Lung (tissue), 12 donors: Measurements from ENCODE around the gene ARHGEF7. TPM values are rescaled to one million over a fixed set of nuclear protein-coding genes. Genes with fewer than 3 reads are reported as not detected.

Experiments
- ATAC-seq: fragments of 200-7000 bp; cut with Tn5 transposase; one replicate; pipeline ENCODE4 v1.9.1; 2020; ENCODE audit warnings: moderate number of reproducible peaks; ENCODE audit not compliant: insufficient read depth, low FRiP score
- DNase-seq, 3 donors: peaks; one replicate each; pipeline ENCODE4 v3.0.0-alpha.2; 2013 to 2017
- H3K27ac ChIP-seq, 2 donors: one replicate each; pipeline ENCODE4 v1.5.1; 2013; ENCODE audit warnings: mild to moderate bottlenecking in 2 of 2, moderate library complexity in 2 of 2, control low read depth in 1 of 2, inconsistent platforms in 1 of 2, low read depth in 1 of 2, low read length in 1 of 2
- H3K27me3 ChIP-seq, 3 donors: one replicate each; pipeline ENCODE4 v1.5.1; 2013; ENCODE audit warnings: low read length in 2 of 3; ENCODE audit not compliant: control insufficient read depth in 3 of 3, insufficient read depth in 3 of 3
- H3K36me3 ChIP-seq, 4 donors: one replicate each; pipeline ENCODE4 v1.5.1; 2013; ENCODE audit warnings: low read length in 4 of 4, mild to moderate bottlenecking in 1 of 4, moderate library complexity in 1 of 4; ENCODE audit not compliant: control insufficient read depth in 4 of 4, insufficient read depth in 4 of 4
- H3K4me1 ChIP-seq, 5 donors: one replicate each; pipeline ENCODE4 v1.5.1; 2013; ENCODE audit warnings: low read length in 5 of 5, mild to moderate bottlenecking in 2 of 5, moderate library complexity in 1 of 5; ENCODE audit not compliant: control insufficient read depth in 5 of 5, insufficient read depth in 5 of 5
- H3K4me3 ChIP-seq: one replicate; pipeline ENCODE4 v1.5.1; 2013; ENCODE audit warnings: mild to moderate bottlenecking, control low read depth, moderate library complexity
- H3K9ac ChIP-seq, 2 donors: one replicate each; pipeline ENCODE4 v1.5.1; 2013; ENCODE audit warnings: low read length in 2 of 2, control low read depth in 1 of 2; ENCODE audit not compliant: insufficient read depth in 1 of 2
- H3K9me3 ChIP-seq, 4 donors: one replicate each; pipeline ENCODE4 v1.5.1; 2013; ENCODE audit warnings: low read length in 3 of 4, mild to moderate bottlenecking in 1 of 4, moderate library complexity in 1 of 4; ENCODE audit not compliant: control insufficient read depth in 4 of 4, insufficient read depth in 3 of 4
- WGBS, 2 donors: extraction: QIAGEN DNeasy Blood & Tissue Kit; methylation state at CpG; one replicate each; pipeline ENCODE4 v1.1.7; 2013; 5-methylcytosine and 5-hydroxymethylcytosine counted together
- polyA plus RNA-seq, 2 donors: library from polyadenylated mRNA; stranded (reverse); fragments of 200-250 nt; gene quantifications; one replicate each; pipeline ENCODE4 v1.2.1, GENCODE V29; 2013
- total RNA-seq, 2 donors: library from RNA; depleted of rRNA in 1 of 2; stranded (reverse); fragments of >200 nt in 1 of 2; gene quantifications; one replicate each; pipeline ENCODE4 v1.2.1, GENCODE V29; 2014 to 2021
- TF ChIP-seq, protein P1 (sequence below): IDR thresholded peaks from 2 replicates; pipeline ENCODE4 v1.5.1; 2012; ENCODE audit warnings: mild to moderate bottlenecking; ENCODE audit errors: control extremely low read depth, extremely low read depth
- donor health status: control.
- donor health status: control.
- donor health status: Bipolar disorder and iron deficiency.
- donor health status: healthy.
- donor health status: DM: yes; HTN: yes; CAD: no.

The ARHGEF7 gene
- total and polyA plus RNA-seq, 4 donors = 20.9 to 143 (median 37.8) TPM

DNA sequence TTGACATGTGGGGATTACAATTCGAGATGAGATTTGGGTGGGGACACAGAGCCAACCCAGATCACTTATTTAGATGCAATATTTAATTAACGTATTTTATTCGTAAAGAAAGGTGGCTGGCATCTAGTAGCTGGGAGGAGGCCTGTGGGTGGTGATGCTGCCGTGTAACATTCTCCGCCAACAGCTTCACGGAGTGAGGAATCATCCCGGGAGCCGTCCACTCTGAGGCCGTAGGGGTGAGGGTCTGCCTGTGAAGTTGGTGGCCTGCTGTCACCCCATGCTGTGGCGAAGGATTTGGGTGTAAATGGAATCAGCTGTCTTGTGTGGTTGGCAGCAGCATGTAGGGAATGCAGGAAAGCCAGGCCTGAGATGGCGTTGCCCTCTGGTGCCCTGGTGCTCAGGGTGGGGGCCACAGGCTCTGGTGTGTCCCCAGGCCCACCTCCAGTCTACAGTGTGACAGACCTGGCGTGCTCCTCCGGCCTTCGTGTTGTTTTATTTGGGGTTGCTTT is 202.0 kb downstream of the ARHGEF7 start:
- no peak overlapping the region for H3K4me3 ChIP-seq
- H3K27ac ChIP-seq = no peak overlapping the region
- DNase-seq = no peak
- H3K27me3 ChIP-seq = no peaks in the 10 kb centered on the region
- H3K36me3 ChIP-seq = peaks cover 0 to 16% (median 6%) of the 10 kb centered on the region in 4 donors
- peaks cover 0 to 16% (median 0%) of the 10 kb centered on the region in 5 donors for H3K4me1 ChIP-seq
- 94 to 97% methylated on average over 14 of the region's 14 CpGs for whole genome bisulfite sequencing, 2 donors
- H3K9me3 ChIP-seq = peaks cover 0 to 7% (median 3%) of the 10 kb centered on the region in 4 donors
- H3K9ac ChIP-seq = no peak overlapping the region
- TF ChIP-seq, protein P1, sequence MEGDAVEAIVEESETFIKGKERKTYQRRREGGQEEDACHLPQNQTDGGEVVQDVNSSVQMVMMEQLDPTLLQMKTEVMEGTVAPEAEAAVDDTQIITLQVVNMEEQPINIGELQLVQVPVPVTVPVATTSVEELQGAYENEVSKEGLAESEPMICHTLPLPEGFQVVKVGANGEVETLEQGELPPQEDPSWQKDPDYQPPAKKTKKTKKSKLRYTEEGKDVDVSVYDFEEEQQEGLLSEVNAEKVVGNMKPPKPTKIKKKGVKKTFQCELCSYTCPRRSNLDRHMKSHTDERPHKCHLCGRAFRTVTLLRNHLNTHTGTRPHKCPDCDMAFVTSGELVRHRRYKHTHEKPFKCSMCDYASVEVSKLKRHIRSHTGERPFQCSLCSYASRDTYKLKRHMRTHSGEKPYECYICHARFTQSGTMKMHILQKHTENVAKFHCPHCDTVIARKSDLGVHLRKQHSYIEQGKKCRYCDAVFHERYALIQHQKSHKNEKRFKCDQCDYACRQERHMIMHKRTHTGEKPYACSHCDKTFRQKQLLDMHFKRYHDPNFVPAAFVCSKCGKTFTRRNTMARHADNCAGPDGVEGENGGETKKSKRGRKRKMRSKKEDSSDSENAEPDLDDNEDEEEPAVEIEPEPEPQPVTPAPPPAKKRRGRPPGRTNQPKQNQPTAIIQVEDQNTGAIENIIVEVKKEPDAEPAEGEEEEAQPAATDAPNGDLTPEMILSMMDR = no peak
- no peak for ATAC-seq

- WGBS, 2 donors = 87% methylated on average over 29 of the region's 29 CpGs
- Histone ChIP-seq H3K36me3 (peaks cover 0 to 11% (median 1%) of the 10 kb centered on the region in 4 donors), H3K4me3 (no peak overlapping the region), H3K9ac (no peak overlapping the region), H3K27me3 (no peaks in the 10 kb centered on the region), H3K27ac (no peak overlapping the region), H3K4me1 (peaks cover 0 to 16% (median 0%) of the 10 kb centered on the region in 5 donors), H3K9me3 (peaks cover 0 to 5% (median 1%) of the 10 kb centered on the region in 4 donors)
- TF ChIP-seq, protein P1 = no peak
- DNase-seq (no peak), ATAC-seq (no peak)
Measured at GRCh38 chr13:111317571-111318345, 202.6 kb downstream of the ARHGEF7 start.

- DNase-seq (no peak), ATAC-seq (no peak)
- TF ChIP-seq, protein P1 = no peak
- H3K27me3 ChIP-seq = no peaks in the 10 kb centered on the region
- no peak overlapping the region for H3K27ac ChIP-seq
- peaks cover 0 to 16% (median 0%) of the 10 kb centered on the region in 5 donors for H3K4me1 ChIP-seq
- 65 to 76% methylated on average over 13 of the region's 13 CpGs for WGBS, 2 donors
- peaks cover 0 to 9% (median 0%) of the 10 kb centered on the region in 4 donors for H3K36me3 ChIP-seq
- no peaks in the 10 kb centered on the region for H3K9me3 ChIP-seq
- H3K9ac ChIP-seq = no peak overlapping the region
- H3K4me3 ChIP-seq = no peak overlapping the region
Measured at GRCh38 chr13:111318386-111318785, 203.3 kb downstream of the ARHGEF7 start.
